GM20431 (cell line): ENCODE data around the gene DST.
"Not testable (repeated sequence)": the region's sequence is repeated elsewhere in the genome, so short reads cannot be mapped to it uniquely, and the experiment has no call there.

Source experiments
- in situ Hi-C: fragments of 300-500 bp; cut with MseI, MboI; formaldehyde crosslinking; loops from one replicate; pipeline ENCODE4 v1.15.0; 2020; ENCODE audit warnings: low sequenced_read_pairs; ENCODE audit not compliant: unreplicated experiment

The DST gene

GRCh38 chr6:56664029-56664428 is 21.3 kb upstream of the DST start:
- in situ Hi-C loops, result no loop called here

- in situ Hi-C loops, result no loop called here
These were observed 20.7 kb upstream of the DST start for GRCh38 chr6:56663344-56663743.

GRCh38 chr6:56661338-56661737 is 18.6 kb upstream of the DST start:
- in situ Hi-C loops, result not testable (repeated sequence)

- in situ Hi-C loops, result no loop called here
These were observed 17.7 kb upstream of the DST start for GRCh38 chr6:56660381-56660730.

- in situ Hi-C loops, result no loop called here
These were observed 17.2 kb upstream of the DST start for GRCh38 chr6:56659721-56660380.

- in situ Hi-C loops, result no loop called here
These were observed 15.6 kb upstream of the DST start for GRCh38 chr6:56658326-56658725.

GRCh38 chr6:56657354-56657753 is 14.7 kb upstream of the DST start:
- in situ Hi-C loops, result no loop called here

- in situ Hi-C loops, result no loop called here
These were observed 13.8 kb upstream of the DST start for GRCh38 chr6:56656466-56656865.

GRCh38 chr6:56655996-56656395 is 13.3 kb upstream of the DST start:
- in situ Hi-C loops, result no loop called here

GRCh38 chr6:56655249-56655648 is 12.6 kb upstream of the DST start:
- in situ Hi-C loops, result no loop called here

GRCh38 chr6:56652994-56653393 is 10.3 kb upstream of the DST start:
- in situ Hi-C loops, result no loop called here

- in situ Hi-C loops, result no loop called here
These were observed 9.5 kb upstream of the DST start for GRCh38 chr6:56652231-56652630.

- in situ Hi-C loops, result no loop called here
These were observed 7.5 kb upstream of the DST start for GRCh38 chr6:56650191-56650590.

GRCh38 chr6:56649782-56650181 is 7.1 kb upstream of the DST start:
- in situ Hi-C loops, result loop anchor here (25.0 kb wide), 1 partner anchor 213 kb away; no protein-coding TSS in a partner anchor

GRCh38 chr6:56649053-56649769 is 6.5 kb upstream of the DST start:
- in situ Hi-C loops, result loop anchor here (25.0 kb wide), 1 partner anchor 213 kb away; no protein-coding TSS in a partner anchor

GRCh38 chr6:56647172-56647762 is 4.6 kb upstream of the DST start:
- in situ Hi-C loops, result loop anchor here (25.0 kb wide), 1 partner anchor 215 kb away; no protein-coding TSS in a partner anchor

GRCh38 chr6:56644366-56644765 is 1.7 kb upstream of the DST start:
- in situ Hi-C loops, result loop anchor here (25.0 kb wide), 1 partner anchor 218 kb away; no protein-coding TSS in a partner anchor

GRCh38 chr6:56643379-56644089 is 845 bp upstream of the DST start:
- in situ Hi-C loops, result loop anchor here (25.0 kb wide), 1 partner anchor 219 kb away; no protein-coding TSS in a partner anchor

GRCh38 chr6:56640374-56640773 is 2.3 kb downstream of the DST start:
- in situ Hi-C loops, result loop anchor here (25.0 kb wide), 1 partner anchor 222 kb away; no protein-coding TSS in a partner anchor

- in situ Hi-C loops, result loop anchor here (25.0 kb wide), 1 partner anchor 224 kb away; no protein-coding TSS in a partner anchor
These were observed 3.9 kb downstream of the DST start for GRCh38 chr6:56638760-56639159.
